HG03175 (cell line): ENCODE measurements around the gene SCARF2.
"Not testable (repeated sequence)": the region's sequence is repeated elsewhere in the genome, so short reads cannot be mapped to it uniquely, and the experiment has no call there.

Experiments used
- ATAC-seq: cut with Tn5 transposase; IDR thresholded peaks from one replicate; pipeline ENCODE4 v1.9.1; 2021; ENCODE audit warnings: mild to moderate bottlenecking, moderate library complexity; ENCODE audit not compliant: unreplicated experiment

Gene SCARF2

GRCh38 chr22:20395181-20395906, 42.3 kb downstream of the SCARF2 start:
- no peak for ATAC-seq

- ATAC-seq: peak; percentile 64
These were observed 43.7 kb downstream of the SCARF2 start, which contains the start of gene ZNF74 for GRCh38 chr22:20393705-20394476. ZNF74 (plus strand) TSS chr22:20394151; CDS start chr22:20394629, 478 bp downstream.

- ATAC-seq: no peak
These were observed 44.5 kb downstream of the SCARF2 start for GRCh38 chr22:20392983-20393704.

GRCh38 chr22:20392365-20392881, 45.2 kb downstream of the SCARF2 start:
- not testable (repeated sequence) for ATAC-seq

- ATAC-seq: no peak
These were observed 46.4 kb downstream of the SCARF2 start for GRCh38 chr22:20391222-20391621.

GRCh38 chr22:20390394-20390907, 47.2 kb downstream of the SCARF2 start:
- no peak for ATAC-seq

GRCh38 chr22:20389288-20389687, 48.3 kb downstream of the SCARF2 start:
- ATAC-seq: no peak

- no peak for ATAC-seq
These were observed 49.4 kb downstream of the SCARF2 start for GRCh38 chr22:20388200-20388599.

- no peak for ATAC-seq
These were observed 50.7 kb downstream of the SCARF2 start for GRCh38 chr22:20386972-20387371.

- no peak for ATAC-seq
These were observed 51.3 kb downstream of the SCARF2 start for GRCh38 chr22:20386336-20386735.

- ATAC-seq: no peak
These were observed 52.8 kb downstream of the SCARF2 start for GRCh38 chr22:20384865-20385264.

GRCh38 chr22:20384171-20384570, 53.5 kb downstream of the SCARF2 start:
- no peak for ATAC-seq

- ATAC-seq: no peak
These were observed 54.1 kb downstream of the SCARF2 start for GRCh38 chr22:20383538-20383937.

- no peak for ATAC-seq
These were observed 57.1 kb downstream of the SCARF2 start for GRCh38 chr22:20380486-20380885.

GRCh38 chr22:20378684-20379083, 58.9 kb downstream of the SCARF2 start:
- ATAC-seq: not testable (repeated sequence)

GRCh38 chr22:20378110-20378509, 59.5 kb downstream of the SCARF2 start:
- no peak for ATAC-seq

GRCh38 chr22:20376983-20377382, 60.6 kb downstream of the SCARF2 start:
- not testable (repeated sequence) for ATAC-seq

- not testable (repeated sequence) for ATAC-seq
These were observed 61.3 kb downstream of the SCARF2 start for GRCh38 chr22:20376281-20376680.
